Measurements from ENCODE around the gene OR6K6. TPM values are rescaled to one million over a fixed set of nuclear protein-coding genes. Genes with fewer than 3 reads are reported as not detected.

OR6K6 gene
- total and polyA plus RNA-seq, 2 experiments from 2014 or later = not detected

DNA sequence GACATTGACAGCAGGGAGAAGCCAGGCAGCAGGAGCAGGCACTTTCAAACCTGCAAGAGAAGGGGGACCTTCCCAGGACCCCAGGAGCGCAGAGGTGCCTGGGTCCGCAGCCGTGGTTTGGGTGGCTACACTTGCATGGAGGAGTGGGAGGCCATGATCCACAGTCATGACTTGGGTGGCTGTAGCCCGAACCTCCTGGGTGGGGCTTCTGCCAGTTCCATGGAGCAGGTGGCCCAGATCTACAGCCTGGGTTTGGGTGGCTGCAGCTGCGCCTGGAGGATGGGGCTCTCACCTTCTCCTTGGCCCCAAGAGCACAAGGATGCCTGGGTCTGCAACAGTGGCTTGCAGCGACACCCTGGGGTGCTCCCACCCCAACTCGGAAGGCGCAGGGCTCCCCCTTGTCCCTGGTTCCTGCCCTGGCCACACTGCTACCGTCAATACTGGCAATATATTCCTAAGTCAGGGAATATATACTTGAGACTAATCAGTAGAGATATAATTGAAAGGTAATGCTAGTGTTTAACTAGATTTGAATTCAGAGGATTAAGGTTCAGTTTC lies 2.3 kb upstream of the OR6K6 start:
- DNase-seq (ENCODE audit: low spot score) (no peak), ATAC-seq (no peak)
- Mint-ChIP-seq H3K9me3 (peaks cover 3% of the 10 kb centered on the region; the same call in 1 of the 3 replicates), H3K27ac (no peak overlapping the region), H3K4me3 (no peak overlapping the region), H3K36me3 (ENCODE audit: low read depth) (no peaks in the 10 kb centered on the region), H3K4me1 (no peaks in the 10 kb centered on the region), H3K27me3 (ENCODE audit: insufficient read depth, low read depth, poor library complexity) (no peaks in the 10 kb centered on the region)
- H3K4me1 ChIP-seq (ENCODE audit: insufficient read depth) = no peaks in the 10 kb centered on the region
- H2AFZ ChIP-seq = no peak overlapping the region
- no peak overlapping the region for H3K27ac ChIP-seq (ENCODE audit: low read depth)
- no peaks in the 10 kb centered on the region for H3K36me3 ChIP-seq (ENCODE audit: insufficient read depth)
- no peak overlapping the region for H3K4me2 ChIP-seq
- no peaks in the 10 kb centered on the region for H3K9me2 ChIP-seq (ENCODE audit: insufficient read depth)
- H4K20me1 ChIP-seq (replicated peaks; ENCODE audit: insufficient read depth) = no peaks in the 10 kb centered on the region
- no peaks in the 10 kb centered on the region for H3F3A ChIP-seq (replicated peaks; ENCODE audit: low read depth)
- H3K4me3 ChIP-seq = no peak overlapping the region
- TF ChIP-seq, protein P1, sequence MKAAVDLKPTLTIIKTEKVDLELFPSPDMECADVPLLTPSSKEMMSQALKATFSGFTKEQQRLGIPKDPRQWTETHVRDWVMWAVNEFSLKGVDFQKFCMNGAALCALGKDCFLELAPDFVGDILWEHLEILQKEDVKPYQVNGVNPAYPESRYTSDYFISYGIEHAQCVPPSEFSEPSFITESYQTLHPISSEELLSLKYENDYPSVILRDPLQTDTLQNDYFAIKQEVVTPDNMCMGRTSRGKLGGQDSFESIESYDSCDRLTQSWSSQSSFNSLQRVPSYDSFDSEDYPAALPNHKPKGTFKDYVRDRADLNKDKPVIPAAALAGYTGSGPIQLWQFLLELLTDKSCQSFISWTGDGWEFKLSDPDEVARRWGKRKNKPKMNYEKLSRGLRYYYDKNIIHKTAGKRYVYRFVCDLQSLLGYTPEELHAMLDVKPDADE (IDR thresholded peaks at IDR 0.05) = no peak
- TF ChIP-seq, protein P2, sequence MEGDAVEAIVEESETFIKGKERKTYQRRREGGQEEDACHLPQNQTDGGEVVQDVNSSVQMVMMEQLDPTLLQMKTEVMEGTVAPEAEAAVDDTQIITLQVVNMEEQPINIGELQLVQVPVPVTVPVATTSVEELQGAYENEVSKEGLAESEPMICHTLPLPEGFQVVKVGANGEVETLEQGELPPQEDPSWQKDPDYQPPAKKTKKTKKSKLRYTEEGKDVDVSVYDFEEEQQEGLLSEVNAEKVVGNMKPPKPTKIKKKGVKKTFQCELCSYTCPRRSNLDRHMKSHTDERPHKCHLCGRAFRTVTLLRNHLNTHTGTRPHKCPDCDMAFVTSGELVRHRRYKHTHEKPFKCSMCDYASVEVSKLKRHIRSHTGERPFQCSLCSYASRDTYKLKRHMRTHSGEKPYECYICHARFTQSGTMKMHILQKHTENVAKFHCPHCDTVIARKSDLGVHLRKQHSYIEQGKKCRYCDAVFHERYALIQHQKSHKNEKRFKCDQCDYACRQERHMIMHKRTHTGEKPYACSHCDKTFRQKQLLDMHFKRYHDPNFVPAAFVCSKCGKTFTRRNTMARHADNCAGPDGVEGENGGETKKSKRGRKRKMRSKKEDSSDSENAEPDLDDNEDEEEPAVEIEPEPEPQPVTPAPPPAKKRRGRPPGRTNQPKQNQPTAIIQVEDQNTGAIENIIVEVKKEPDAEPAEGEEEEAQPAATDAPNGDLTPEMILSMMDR (conservative IDR thresholded peaks at IDR 0.05; ENCODE audit: low read depth in 2 of 2) = no peak
- TF ChIP-seq, protein P3, sequence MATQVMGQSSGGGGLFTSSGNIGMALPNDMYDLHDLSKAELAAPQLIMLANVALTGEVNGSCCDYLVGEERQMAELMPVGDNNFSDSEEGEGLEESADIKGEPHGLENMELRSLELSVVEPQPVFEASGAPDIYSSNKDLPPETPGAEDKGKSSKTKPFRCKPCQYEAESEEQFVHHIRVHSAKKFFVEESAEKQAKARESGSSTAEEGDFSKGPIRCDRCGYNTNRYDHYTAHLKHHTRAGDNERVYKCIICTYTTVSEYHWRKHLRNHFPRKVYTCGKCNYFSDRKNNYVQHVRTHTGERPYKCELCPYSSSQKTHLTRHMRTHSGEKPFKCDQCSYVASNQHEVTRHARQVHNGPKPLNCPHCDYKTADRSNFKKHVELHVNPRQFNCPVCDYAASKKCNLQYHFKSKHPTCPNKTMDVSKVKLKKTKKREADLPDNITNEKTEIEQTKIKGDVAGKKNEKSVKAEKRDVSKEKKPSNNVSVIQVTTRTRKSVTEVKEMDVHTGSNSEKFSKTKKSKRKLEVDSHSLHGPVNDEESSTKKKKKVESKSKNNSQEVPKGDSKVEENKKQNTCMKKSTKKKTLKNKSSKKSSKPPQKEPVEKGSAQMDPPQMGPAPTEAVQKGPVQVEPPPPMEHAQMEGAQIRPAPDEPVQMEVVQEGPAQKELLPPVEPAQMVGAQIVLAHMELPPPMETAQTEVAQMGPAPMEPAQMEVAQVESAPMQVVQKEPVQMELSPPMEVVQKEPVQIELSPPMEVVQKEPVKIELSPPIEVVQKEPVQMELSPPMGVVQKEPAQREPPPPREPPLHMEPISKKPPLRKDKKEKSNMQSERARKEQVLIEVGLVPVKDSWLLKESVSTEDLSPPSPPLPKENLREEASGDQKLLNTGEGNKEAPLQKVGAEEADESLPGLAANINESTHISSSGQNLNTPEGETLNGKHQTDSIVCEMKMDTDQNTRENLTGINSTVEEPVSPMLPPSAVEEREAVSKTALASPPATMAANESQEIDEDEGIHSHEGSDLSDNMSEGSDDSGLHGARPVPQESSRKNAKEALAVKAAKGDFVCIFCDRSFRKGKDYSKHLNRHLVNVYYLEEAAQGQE (IDR thresholded peaks at IDR 0.05; ENCODE audit: unreplicated experiment) = no peak
- TF ChIP-seq JUNB (IDR thresholded peaks at IDR 0.05; ENCODE audit: unreplicated experiment) (no peak), CREB1 (CRISPR knock-in tag; IDR thresholded peaks at IDR 0.05; ENCODE audit: low read depth) (no peak), POLR2AphosphoS5 (IDR thresholded peaks at IDR 0.05; ENCODE audit: low read depth) (no peak), ZNF331 (CRISPR knock-in tag; IDR thresholded peaks at IDR 0.05; ENCODE audit: low read depth) (no peak), STAT1 (IDR thresholded peaks at IDR 0.05; ENCODE audit: unreplicated experiment) (no peak), EZH2phosphoT487 (IDR thresholded peaks at IDR 0.05; ENCODE audit: unreplicated experiment) (no peak), ZNF114 (CRISPR knock-in tag; IDR thresholded peaks at IDR 0.05) (no peak), EZH2 (IDR thresholded peaks at IDR 0.05; ENCODE audit: low read depth, unreplicated experiment) (no peak), NANOG (IDR thresholded peaks at IDR 0.05; ENCODE audit: borderline replicate concordance) (no peak)
- TF ChIP-seq, protein P4, sequence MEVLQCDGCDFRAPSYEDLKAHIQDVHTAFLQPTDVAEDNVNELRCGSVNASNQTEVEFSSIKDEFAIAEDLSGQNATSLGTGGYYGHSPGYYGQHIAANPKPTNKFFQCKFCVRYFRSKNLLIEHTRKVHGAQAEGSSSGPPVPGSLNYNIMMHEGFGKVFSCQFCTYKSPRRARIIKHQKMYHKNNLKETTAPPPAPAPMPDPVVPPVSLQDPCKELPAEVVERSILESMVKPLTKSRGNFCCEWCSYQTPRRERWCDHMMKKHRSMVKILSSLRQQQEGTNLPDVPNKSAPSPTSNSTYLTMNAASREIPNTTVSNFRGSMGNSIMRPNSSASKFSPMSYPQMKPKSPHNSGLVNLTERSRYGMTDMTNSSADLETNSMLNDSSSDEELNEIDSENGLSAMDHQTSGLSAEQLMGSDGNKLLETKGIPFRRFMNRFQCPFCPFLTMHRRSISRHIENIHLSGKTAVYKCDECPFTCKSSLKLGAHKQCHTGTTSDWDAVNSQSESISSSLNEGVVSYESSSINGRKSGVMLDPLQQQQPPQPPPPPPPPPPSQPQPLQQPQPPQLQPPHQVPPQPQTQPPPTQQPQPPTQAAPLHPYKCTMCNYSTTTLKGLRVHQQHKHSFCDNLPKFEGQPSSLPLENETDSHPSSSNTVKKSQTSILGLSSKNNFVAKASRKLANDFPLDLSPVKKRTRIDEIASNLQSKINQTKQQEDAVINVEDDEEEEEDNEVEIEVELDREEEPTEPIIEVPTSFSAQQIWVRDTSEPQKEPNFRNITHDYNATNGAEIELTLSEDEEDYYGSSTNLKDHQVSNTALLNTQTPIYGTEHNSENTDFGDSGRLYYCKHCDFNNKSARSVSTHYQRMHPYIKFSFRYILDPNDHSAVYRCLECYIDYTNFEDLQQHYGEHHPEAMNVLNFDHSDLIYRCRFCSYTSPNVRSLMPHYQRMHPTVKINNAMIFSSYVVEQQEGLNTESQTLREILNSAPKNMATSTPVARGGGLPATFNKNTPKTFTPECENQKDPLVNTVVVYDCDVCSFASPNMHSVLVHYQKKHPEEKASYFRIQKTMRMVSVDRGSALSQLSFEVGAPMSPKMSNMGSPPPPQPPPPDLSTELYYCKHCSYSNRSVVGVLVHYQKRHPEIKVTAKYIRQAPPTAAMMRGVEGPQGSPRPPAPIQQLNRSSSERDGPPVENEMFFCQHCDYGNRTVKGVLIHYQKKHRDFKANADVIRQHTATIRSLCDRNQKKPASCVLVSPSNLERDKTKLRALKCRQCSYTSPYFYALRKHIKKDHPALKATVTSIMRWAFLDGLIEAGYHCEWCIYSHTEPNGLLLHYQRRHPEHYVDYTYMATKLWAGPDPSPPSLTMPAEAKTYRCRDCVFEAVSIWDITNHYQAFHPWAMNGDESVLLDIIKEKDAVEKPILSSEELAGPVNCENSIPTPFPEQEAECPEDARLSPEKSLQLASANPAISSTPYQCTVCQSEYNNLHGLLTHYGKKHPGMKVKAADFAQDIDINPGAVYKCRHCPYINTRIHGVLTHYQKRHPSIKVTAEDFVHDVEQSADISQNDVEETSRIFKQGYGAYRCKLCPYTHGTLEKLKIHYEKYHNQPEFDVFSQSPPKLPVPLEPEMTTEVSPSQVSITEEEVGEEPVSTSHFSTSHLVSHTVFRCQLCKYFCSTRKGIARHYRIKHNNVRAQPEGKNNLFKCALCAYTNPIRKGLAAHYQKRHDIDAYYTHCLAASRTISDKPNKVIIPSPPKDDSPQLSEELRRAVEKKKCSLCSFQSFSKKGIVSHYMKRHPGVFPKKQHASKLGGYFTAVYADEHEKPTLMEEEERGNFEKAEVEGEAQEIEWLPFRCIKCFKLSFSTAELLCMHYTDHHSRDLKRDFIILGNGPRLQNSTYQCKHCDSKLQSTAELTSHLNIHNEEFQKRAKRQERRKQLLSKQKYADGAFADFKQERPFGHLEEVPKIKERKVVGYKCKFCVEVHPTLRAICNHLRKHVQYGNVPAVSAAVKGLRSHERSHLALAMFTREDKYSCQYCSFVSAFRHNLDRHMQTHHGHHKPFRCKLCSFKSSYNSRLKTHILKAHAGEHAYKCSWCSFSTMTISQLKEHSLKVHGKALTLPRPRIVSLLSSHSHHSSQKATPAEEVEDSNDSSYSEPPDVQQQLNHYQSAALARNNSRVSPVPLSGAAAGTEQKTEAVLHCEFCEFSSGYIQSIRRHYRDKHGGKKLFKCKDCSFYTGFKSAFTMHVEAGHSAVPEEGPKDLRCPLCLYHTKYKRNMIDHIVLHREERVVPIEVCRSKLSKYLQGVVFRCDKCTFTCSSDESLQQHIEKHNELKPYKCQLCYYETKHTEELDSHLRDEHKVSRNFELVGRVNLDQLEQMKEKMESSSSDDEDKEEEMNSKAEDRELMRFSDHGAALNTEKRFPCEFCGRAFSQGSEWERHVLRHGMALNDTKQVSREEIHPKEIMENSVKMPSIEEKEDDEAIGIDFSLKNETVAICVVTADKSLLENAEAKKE (CRISPR knock-in tag; IDR thresholded peaks at IDR 0.05) = no peak
- H3K27me3 ChIP-seq (ENCODE audit: insufficient read depth) = no peaks in the 10 kb centered on the region
- H3K79me2 ChIP-seq (replicated peaks; ENCODE audit: insufficient read depth) = no peaks in the 10 kb centered on the region
